HepG2 (cell line): ENCODE results near the gene BYSL. TPM values are rescaled to one million over a fixed set of nuclear protein-coding genes. Genes with fewer than 3 reads are reported as not detected.

Experiments
- ATAC-seq: fragments of 200-7000 bp; cut with Tn5 transposase; 3 replicates; pipeline ENCODE4 v1.9.1; 2020; ENCODE audit warnings: mild to moderate bottlenecking, moderate library complexity
- BruUV-seq: library from RNA; stranded (reverse); fragments of 400-500 nt; replicated peaks from 2 replicates; lab custom pipeline; 2021; lab: Mats Ljungman, UMichigan
- CTCF ChIA-PET: fragments of 300-600 bp; formaldehyde crosslinking; extraction: SDS; loops from one replicate; lab custom pipeline; 2021; ENCODE audit warnings: low total read pairs, inconsistent platforms, low intra/inter-chr PET ratio; lab: Yijun Ruan, JAX
- POLR2A ChIA-PET: fragments of 350-600 bp; sonication (Branson Sonifier 250); formaldehyde crosslinking; loops from one replicate; lab custom pipeline; 2020; ENCODE audit warnings: antibody characterized with exemption, inconsistent platforms; lab: Yijun Ruan, JAX
- DNase-seq: peaks from one replicate; pipeline ENCODE4 v3.0.0-alpha.2; 2015; ENCODE audit warnings: low spot score
- FAIRE-seq: peaks from 3 replicates; lab custom pipeline; 2011; peaks lifted over from hg19 to GRCh38; lab: Jason Lieb, UNC
- H2AFZ ChIP-seq: one replicate; pipeline ENCODE4 v1.6.1; 2011; ENCODE audit warnings: low read length, inconsistent platforms
- H3K27ac ChIP-seq: fragments of 300-600 bp; 3 replicates; pipeline ENCODE4 v1.8.0; 2011; ENCODE audit warnings: mixed run types, mild to moderate bottlenecking, mixed read lengths, low read length, inconsistent platforms; ENCODE audit not compliant: insufficient read depth; ENCODE audit errors: extremely low read length
- H3K27me3 ChIP-seq, 2 experiments: fragments of 200-600 bp in 1 of 2; 2 replicates in 1 of 2; 3 replicates in 1 of 2; pipeline versions ENCODE4 v1.6.0 to v1.8.0; 2011; ENCODE audit warnings: low read length in 2 of 2, mild to moderate bottlenecking in 2 of 2, moderate library complexity in 2 of 2, inconsistent platforms in 1 of 2; ENCODE audit not compliant: insufficient read depth in 2 of 2, control insufficient read depth in 1 of 2
- H3K36me3 ChIP-seq, 2 experiments: fragments of 200-600 bp in 1 of 2; replicated peaks in 1 of 2; 2 replicates in 1 of 2; 3 replicates in 1 of 2; pipeline versions ENCODE4 v1.5.1 to v1.8.0; 2011; ENCODE audit warnings: low read length in 2 of 2, inconsistent platforms in 1 of 2; ENCODE audit not compliant: insufficient read depth in 2 of 2, control insufficient read depth in 1 of 2
- H3K4me1 ChIP-seq: 2 replicates; pipeline ENCODE4 v1.5.1; 2012; ENCODE audit warnings: low read length, inconsistent platforms; ENCODE audit not compliant: insufficient read depth
- H3K4me2 ChIP-seq: 2 replicates; pipeline ENCODE4 v1.6.0; 2011; ENCODE audit warnings: low read depth, low read length, inconsistent platforms
- H3K4me3 ChIP-seq, 3 experiments: fragments of 200-600 bp in 1 of 3; sonication (generic), shearing (Covaris generic) in 1 of 3; replicated peaks in 1 of 3; 2 replicates each; pipeline ENCODE4 v1.5.1; 2011 to 2016; ENCODE audit warnings: low read length in 3 of 3, inconsistent platforms in 2 of 3, low read depth in 2 of 3, mild to moderate bottlenecking in 2 of 3, control low read depth in 1 of 3, mixed read lengths in 1 of 3; ENCODE audit not compliant: insufficient read depth in 1 of 3
- H3K79me2 ChIP-seq: one replicate; pipeline ENCODE4 v1.6.1; 2011; ENCODE audit warnings: low read length, inconsistent platforms; ENCODE audit not compliant: insufficient read depth
- H3K9ac ChIP-seq: 2 replicates; pipeline ENCODE4 v1.6.0; 2011; ENCODE audit warnings: mild to moderate bottlenecking, low read depth, low read length, inconsistent platforms; ENCODE audit not compliant: insufficient read depth
- H3K9me3 ChIP-seq: 2 replicates; pipeline ENCODE4 v1.5.1; 2012; ENCODE audit warnings: mild to moderate bottlenecking, low read length
- H4K20me1 ChIP-seq: 2 replicates; pipeline ENCODE4 v1.6.0; 2011; ENCODE audit warnings: inconsistent platforms, mild to moderate bottlenecking, low read length, moderate library complexity; ENCODE audit not compliant: insufficient read depth
- HNRNPK ChIP-seq: fragments of 200-400 bp; formaldehyde crosslinking; IDR thresholded peaks from 2 replicates; pipeline ENCODE4 v1.6.1; 2018; ENCODE audit warnings: low read length, low read depth, moderate library complexity, mild to moderate bottlenecking; ENCODE audit not compliant: poor library complexity, severe bottlenecking
- KLF12 ChIP-seq: sonication (generic); formaldehyde crosslinking; IDR thresholded peaks from 2 replicates; pipeline ENCODE4 v1.4.0; 2020; ENCODE audit warnings: missing genetic modification reagents, borderline replicate concordance
- MXI1 ChIP-seq: IDR thresholded peaks from 3 replicates; pipeline ENCODE4 v1.6.1; 2012; ENCODE audit warnings: low read depth, low read length, inconsistent platforms, borderline replicate concordance
- SP4 ChIP-seq: sonication (generic); formaldehyde crosslinking; IDR thresholded peaks from 2 replicates; pipeline ENCODE4 v1.8.1; 2023; ENCODE audit warnings: mild to moderate bottlenecking, missing genetic modification reagents
- SUZ12 ChIP-seq: fragments of 150-350 bp; IDR thresholded peaks from 2 replicates; pipeline ENCODE4 v1.6.1; 2014; ENCODE audit warnings: low read depth, low read length
- ZNF460 ChIP-seq: sonication (generic); formaldehyde crosslinking; IDR thresholded peaks from 2 replicates; pipeline ENCODE4 v1.5.1; 2020; ENCODE audit warnings: missing genetic modification reagents, mild to moderate bottlenecking, borderline replicate concordance
- WGBS: methylation state at CpG from one replicate; pipeline ENCODE4 v1.1.6; 2017; ENCODE audit warnings: low lambda C conversion rate; 5-methylcytosine and 5-hydroxymethylcytosine counted together
- in situ Hi-C: cut with HindIII; loops from 2 replicates; pipeline ENCODE4 v1.10.0; 2017; ENCODE audit warnings: low pct_unique_long_range_greater_than_20kb; ENCODE audit not compliant: extremely low pct_ligation_motif_present
- intact Hi-C: fragments of 100-400 bp; cut with micrococcal nuclease; formaldehyde crosslinking; loops from one replicate; pipeline ENCODE4 v1.10.0; 2022; ENCODE audit not compliant: unreplicated experiment
- polyA plus RNA-seq, 8 experiments: library from polyadenylated mRNA; depleted of rRNA in 3 of 8; stranded (reverse) in 7 of 8; unstranded in 1 of 8; fragments of >200 nt; fragmentation: Illumina TruSeq in 4 of 8; extraction: Trizol in 4 of 8; gene quantifications; 2 replicates each; pipeline versions ENCODE4 v1.2.1 to v1.2.3, GENCODE V29; 2011 to 2016; ENCODE audit warnings: low read depth in 4 of 8, missing spikeins in 1 of 8, mixed read lengths in 1 of 8; ENCODE audit not compliant: insufficient read depth in 1 of 8
- total RNA-seq, 5 experiments: library from RNA; depleted of rRNA; stranded (reverse); fragments of >200 nt; fragmentation: Illumina TruSeq; extraction: Trizol; gene quantifications; 2 replicates each; pipeline ENCODE4 v1.2.3, GENCODE V29; 2016; ENCODE audit warnings: low read depth in 1 of 5
- TF ChIP-seq, protein P1 (sequence below): sonication (generic); formaldehyde crosslinking; IDR thresholded peaks from 2 replicates; pipeline ENCODE4 v1.9.0; 2021; ENCODE audit warnings: missing genetic modification reagents, mild to moderate bottlenecking, borderline replicate concordance
- TF ChIP-seq, protein P2 (sequence below): sonication (generic); formaldehyde crosslinking; IDR thresholded peaks from 2 replicates; pipeline ENCODE4 v1.5.1; 2020; ENCODE audit warnings: mild to moderate bottlenecking, missing genetic modification reagents, borderline replicate concordance

BYSL gene
- total and polyA plus RNA-seq, 2 of the 13 experiments (the other 11 are each of a cell fraction or from before 2014, with no cell fraction given): 27.9 to 28.6 TPM

- peaks cover 0 to 1% of the 10 kb centered on the region in 2 experiments; a peak in 2 of 5 replicates for H3K36me3 ChIP-seq
- TF ChIP-seq ZNF460: no peak
- TF ChIP-seq KLF12 (CRISPR knock-in tag): 0 out of 2 replicates have a peak, but pooled peaks have one; percentile 27
- no peak for TF ChIP-seq MXI1
- TF ChIP-seq SUZ12: no peak
- TF ChIP-seq SP4 (CRISPR knock-in tag): no peak
- TF ChIP-seq, protein P1, sequence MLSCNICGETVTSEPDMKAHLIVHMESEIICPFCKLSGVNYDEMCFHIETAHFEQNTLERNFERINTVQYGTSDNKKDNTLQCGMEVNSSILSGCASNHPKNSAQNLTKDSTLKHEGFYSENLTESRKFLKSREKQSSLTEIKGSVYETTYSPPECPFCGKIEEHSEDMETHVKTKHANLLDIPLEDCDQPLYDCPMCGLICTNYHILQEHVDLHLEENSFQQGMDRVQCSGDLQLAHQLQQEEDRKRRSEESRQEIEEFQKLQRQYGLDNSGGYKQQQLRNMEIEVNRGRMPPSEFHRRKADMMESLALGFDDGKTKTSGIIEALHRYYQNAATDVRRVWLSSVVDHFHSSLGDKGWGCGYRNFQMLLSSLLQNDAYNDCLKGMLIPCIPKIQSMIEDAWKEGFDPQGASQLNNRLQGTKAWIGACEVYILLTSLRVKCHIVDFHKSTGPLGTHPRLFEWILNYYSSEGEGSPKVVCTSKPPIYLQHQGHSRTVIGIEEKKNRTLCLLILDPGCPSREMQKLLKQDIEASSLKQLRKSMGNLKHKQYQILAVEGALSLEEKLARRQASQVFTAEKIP (CRISPR knock-in tag): no peak
- TF ChIP-seq, protein P2, sequence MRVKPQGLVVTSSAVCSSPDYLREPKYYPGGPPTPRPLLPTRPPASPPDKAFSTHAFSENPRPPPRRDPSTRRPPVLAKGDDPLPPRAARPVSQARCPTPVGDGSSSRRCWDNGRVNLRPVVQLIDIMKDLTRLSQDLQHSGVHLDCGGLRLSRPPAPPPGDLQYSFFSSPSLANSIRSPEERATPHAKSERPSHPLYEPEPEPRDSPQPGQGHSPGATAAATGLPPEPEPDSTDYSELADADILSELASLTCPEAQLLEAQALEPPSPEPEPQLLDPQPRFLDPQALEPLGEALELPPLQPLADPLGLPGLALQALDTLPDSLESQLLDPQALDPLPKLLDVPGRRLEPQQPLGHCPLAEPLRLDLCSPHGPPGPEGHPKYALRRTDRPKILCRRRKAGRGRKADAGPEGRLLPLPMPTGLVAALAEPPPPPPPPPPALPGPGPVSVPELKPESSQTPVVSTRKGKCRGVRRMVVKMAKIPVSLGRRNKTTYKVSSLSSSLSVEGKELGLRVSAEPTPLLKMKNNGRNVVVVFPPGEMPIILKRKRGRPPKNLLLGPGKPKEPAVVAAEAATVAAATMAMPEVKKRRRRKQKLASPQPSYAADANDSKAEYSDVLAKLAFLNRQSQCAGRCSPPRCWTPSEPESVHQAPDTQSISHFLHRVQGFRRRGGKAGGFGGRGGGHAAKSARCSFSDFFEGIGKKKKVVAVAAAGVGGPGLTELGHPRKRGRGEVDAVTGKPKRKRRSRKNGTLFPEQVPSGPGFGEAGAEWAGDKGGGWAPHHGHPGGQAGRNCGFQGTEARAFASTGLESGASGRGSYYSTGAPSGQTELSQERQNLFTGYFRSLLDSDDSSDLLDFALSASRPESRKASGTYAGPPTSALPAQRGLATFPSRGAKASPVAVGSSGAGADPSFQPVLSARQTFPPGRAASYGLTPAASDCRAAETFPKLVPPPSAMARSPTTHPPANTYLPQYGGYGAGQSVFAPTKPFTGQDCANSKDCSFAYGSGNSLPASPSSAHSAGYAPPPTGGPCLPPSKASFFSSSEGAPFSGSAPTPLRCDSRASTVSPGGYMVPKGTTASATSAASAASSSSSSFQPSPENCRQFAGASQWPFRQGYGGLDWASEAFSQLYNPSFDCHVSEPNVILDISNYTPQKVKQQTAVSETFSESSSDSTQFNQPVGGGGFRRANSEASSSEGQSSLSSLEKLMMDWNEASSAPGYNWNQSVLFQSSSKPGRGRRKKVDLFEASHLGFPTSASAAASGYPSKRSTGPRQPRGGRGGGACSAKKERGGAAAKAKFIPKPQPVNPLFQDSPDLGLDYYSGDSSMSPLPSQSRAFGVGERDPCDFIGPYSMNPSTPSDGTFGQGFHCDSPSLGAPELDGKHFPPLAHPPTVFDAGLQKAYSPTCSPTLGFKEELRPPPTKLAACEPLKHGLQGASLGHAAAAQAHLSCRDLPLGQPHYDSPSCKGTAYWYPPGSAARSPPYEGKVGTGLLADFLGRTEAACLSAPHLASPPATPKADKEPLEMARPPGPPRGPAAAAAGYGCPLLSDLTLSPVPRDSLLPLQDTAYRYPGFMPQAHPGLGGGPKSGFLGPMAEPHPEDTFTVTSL (CRISPR knock-in tag): no peak
- TF ChIP-seq HNRNPK: no peak
- H3K79me2 ChIP-seq: no peaks in the 10 kb centered on the region
- no peaks in the 10 kb centered on the region for H3K9me3 ChIP-seq
- H3K9ac ChIP-seq: peak overlapping the region; percentile 67; the same call in 1 of the 2 replicates
- H3K27ac ChIP-seq: peak overlapping the region; percentile 57
- peak; percentile 21 for FAIRE-seq
- no TSS peak for BruUV-seq
- no peak for ATAC-seq
- intact Hi-C loops: no loop called here
- no peaks in the 10 kb centered on the region; a peak in 1 of 5 replicates for H3K27me3 ChIP-seq
- ChIA-PET POLR2A (interaction anchor here (2.1 to 3.1 kb wide), 3 partner anchors 25 to 154 kb away, joined by 16 to 30 read pairs (median 21); partner anchors contain the start of genes BYSL, MED20, TAF8 and TOMM6), CTCF (no interaction called here)
- no peak for DNase-seq
- H3K4me3 ChIP-seq: peak overlapping the region in 1 of 3 experiments; percentile 79; a peak in 3 of 6 replicates
- 92% methylated on average over 3 of the region's 3 CpGs for WGBS
- peaks cover 30% of the 10 kb centered on the region for H3K4me1 ChIP-seq
- in situ Hi-C loops: no loop called here
- no peak overlapping the region for H2AFZ ChIP-seq
- peak overlapping the region; percentile 70 for H3K4me2 ChIP-seq
- no peaks in the 10 kb centered on the region for H4K20me1 ChIP-seq
These were observed 25.0 kb upstream of the BYSL start for GRCh38 chr6:41896281-41896680.
